DOHH2 (cell line): ENCODE measurements around the gene SLFNL1.

Experiments used
- EZH2phosphoT487 ChIP-seq: fragments of 200-600 bp; sonication (generic); IDR thresholded peaks from 2 replicates; pipeline ENCODE4 v1.6.1; 2017; ENCODE audit warnings: borderline replicate concordance, mild to moderate bottlenecking, antibody characterized with exemption, low read length, moderate library complexity, mixed read lengths
- TF ChIP-seq, protein P1 (sequence below): fragments of 200-600 bp; sonication (generic); IDR thresholded peaks from one replicate; pipeline ENCODE4 v1.5.1; 2014; ENCODE audit warnings: antibody characterized with exemption, mild to moderate bottlenecking, low read depth, low read length; ENCODE audit not compliant: poor library complexity, severe bottlenecking

DNA sequence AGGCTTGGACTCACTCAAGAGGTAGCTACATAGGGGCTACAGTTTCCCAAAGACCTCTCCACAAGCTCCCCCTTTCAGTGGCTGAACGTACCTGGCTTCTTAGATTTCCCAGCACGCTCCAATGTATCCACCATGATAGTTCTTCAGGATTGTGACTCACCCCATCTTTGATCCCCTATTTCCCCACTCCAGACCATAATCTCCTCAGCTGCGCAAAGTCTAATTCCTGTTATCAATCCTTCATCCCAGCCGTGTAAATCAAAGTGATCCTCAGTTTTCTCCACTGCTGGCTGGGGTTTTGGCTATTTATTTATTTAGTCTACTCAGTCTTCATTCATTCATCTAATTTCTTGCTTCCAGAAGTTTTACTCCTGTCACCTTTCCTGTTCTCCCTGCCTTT is 55.1 kb downstream of the SLFNL1 start:
- no peak for TF ChIP-seq EZH2phosphoT487
- TF ChIP-seq, protein P1, sequence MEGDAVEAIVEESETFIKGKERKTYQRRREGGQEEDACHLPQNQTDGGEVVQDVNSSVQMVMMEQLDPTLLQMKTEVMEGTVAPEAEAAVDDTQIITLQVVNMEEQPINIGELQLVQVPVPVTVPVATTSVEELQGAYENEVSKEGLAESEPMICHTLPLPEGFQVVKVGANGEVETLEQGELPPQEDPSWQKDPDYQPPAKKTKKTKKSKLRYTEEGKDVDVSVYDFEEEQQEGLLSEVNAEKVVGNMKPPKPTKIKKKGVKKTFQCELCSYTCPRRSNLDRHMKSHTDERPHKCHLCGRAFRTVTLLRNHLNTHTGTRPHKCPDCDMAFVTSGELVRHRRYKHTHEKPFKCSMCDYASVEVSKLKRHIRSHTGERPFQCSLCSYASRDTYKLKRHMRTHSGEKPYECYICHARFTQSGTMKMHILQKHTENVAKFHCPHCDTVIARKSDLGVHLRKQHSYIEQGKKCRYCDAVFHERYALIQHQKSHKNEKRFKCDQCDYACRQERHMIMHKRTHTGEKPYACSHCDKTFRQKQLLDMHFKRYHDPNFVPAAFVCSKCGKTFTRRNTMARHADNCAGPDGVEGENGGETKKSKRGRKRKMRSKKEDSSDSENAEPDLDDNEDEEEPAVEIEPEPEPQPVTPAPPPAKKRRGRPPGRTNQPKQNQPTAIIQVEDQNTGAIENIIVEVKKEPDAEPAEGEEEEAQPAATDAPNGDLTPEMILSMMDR = no peak
